Measurements from ENCODE around the gene ZNF646. TPM values are rescaled to one million over a fixed set of nuclear protein-coding genes. Genes with fewer than 3 reads are reported as not detected.

The ZNF646 gene
- total and polyA plus RNA-seq, 2 donors: 9.4 to 11.5 TPM

DNA sequence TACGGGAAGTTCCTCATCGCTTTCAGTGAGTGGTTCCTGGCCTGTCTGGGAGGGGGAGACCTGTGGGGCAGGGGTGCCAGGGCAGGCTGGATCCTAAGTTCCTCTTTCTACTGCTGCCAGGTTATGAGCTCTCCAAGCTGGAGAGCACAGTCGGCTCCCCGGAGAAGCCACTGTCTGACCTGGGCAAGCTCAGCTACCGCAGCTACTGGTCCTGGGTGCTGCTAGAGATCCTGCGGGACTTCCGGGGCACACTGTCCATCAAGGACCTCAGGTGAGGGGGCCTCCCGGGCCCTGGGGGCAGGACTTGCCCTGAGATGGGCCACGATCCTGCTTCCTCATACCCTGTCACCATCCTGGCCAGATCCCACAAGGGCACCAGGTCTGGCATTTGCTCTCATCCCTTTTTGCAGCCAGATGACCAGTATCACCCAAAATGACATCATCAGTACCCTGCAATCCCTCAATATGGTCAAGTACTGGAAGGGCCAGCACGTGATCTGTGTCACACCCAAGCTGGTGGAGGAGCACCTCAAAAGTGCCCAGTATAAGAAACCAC is 56.2 kb downstream of the ZNF646 start:
- Histone ChIP-seq H3K4me3 (ENCODE audit: low read depth, low read length) (no peak overlapping the region), H3K36me3 (ENCODE audit: insufficient read depth) (no peaks in the 10 kb centered on the region), H3K27ac (ENCODE audit: low read depth) (no peak overlapping the region), H3K4me1 (ENCODE audit: insufficient read depth) (no peaks in the 10 kb centered on the region)
- whole genome bisulfite sequencing: 84% methylated on average over 10 of the region's 10 CpGs
- DNase-seq (ENCODE audit: extremely low spot score): no peak

- Histone ChIP-seq H3K36me3 (ENCODE audit: insufficient read depth) (no peaks in the 10 kb centered on the region), H3K27ac (ENCODE audit: low read depth) (no peak overlapping the region), H3K4me1 (ENCODE audit: insufficient read depth) (no peaks in the 10 kb centered on the region), H3K4me3 (ENCODE audit: low read depth, low read length) (no peak overlapping the region)
- 67% methylated on average over 6 of the region's 6 CpGs for WGBS
- DNase-seq (ENCODE audit: extremely low spot score): no peak
These were observed 56.7 kb downstream of the ZNF646 start for GRCh38 chr16:31130899-31131298.

DNA sequence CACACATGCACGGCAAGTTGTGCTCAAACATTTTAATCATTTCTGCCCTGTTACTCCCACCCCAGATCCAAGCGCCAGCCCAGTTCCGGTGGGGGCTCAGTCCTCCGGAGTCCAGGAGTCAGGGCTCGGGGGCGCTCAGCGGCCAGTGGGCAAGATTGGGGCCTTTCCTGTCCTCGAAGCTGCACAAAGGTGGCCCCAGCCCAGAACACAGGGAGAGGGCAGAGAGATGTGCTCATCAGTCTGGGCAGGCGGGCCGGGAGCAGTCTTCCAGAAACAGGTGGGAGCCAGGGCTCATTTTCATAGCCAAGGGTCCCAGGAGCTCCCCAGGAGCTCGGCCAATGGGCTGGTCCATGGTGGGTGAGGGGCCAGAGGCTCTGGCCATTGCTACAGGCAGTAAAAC is 57.2 kb downstream of the ZNF646 start:
- Histone ChIP-seq H3K27ac (ENCODE audit: low read depth) (no peak overlapping the region), H3K4me3 (ENCODE audit: low read depth, low read length) (no peak overlapping the region), H3K4me1 (ENCODE audit: insufficient read depth) (no peaks in the 10 kb centered on the region), H3K36me3 (ENCODE audit: insufficient read depth) (no peaks in the 10 kb centered on the region)
- WGBS: 91% methylated on average over 11 of the region's 11 CpGs
- DNase-seq (ENCODE audit: extremely low spot score): no peak

- H3K27ac ChIP-seq (ENCODE audit: low read depth): no peak overlapping the region
- no peaks in the 10 kb centered on the region for H3K36me3 ChIP-seq (ENCODE audit: insufficient read depth)
- no peaks in the 10 kb centered on the region for H3K4me1 ChIP-seq (ENCODE audit: insufficient read depth)
- WGBS: 87% methylated on average over 5 of the region's 5 CpGs
- H3K4me3 ChIP-seq (ENCODE audit: low read depth, low read length): no peak overlapping the region
- no peak for DNase-seq (ENCODE audit: extremely low spot score)
These were observed 57.6 kb downstream of the ZNF646 start for GRCh38 chr16:31131841-31132271.

GRCh38 chr16:31132303-31132979 is 58.2 kb downstream of the ZNF646 start:
- Histone ChIP-seq H3K27ac (ENCODE audit: low read depth) (no peak overlapping the region), H3K4me3 (ENCODE audit: low read depth, low read length) (no peak overlapping the region), H3K4me1 (ENCODE audit: insufficient read depth) (no peaks in the 10 kb centered on the region), H3K36me3 (ENCODE audit: insufficient read depth) (no peaks in the 10 kb centered on the region)
- 85% methylated on average over 20 of the region's 20 CpGs for WGBS
- no peak for DNase-seq (ENCODE audit: extremely low spot score)

- no peaks in the 10 kb centered on the region for H3K36me3 ChIP-seq (ENCODE audit: insufficient read depth)
- no peak for DNase-seq (ENCODE audit: extremely low spot score)
- 88% methylated on average over 6 of the region's 6 CpGs for WGBS
- H3K4me3 ChIP-seq (ENCODE audit: low read depth, low read length): no peak overlapping the region
- no peak overlapping the region for H3K27ac ChIP-seq (ENCODE audit: low read depth)
- H3K4me1 ChIP-seq (ENCODE audit: insufficient read depth): no peaks in the 10 kb centered on the region
These were observed 58.9 kb downstream of the ZNF646 start for GRCh38 chr16:31133046-31133501.

Other genes with a start within 250 kb of the ZNF646 start
- 31.7 TPM for gene BCL7C, start 180.3 kb upstream of the ZNF646 start, total RNA-seq
- gene BCL7C, start 180.3 kb upstream of the ZNF646 start, polyA plus RNA-seq: 33.2 TPM
- gene CTF1, start 177.8 kb upstream of the ZNF646 start, total RNA-seq: 2.1 TPM
- gene CTF1, start 177.8 kb upstream of the ZNF646 start, polyA plus RNA-seq: 16.8 TPM
- gene FBXL19, start 150.8 kb upstream of the ZNF646 start, total RNA-seq: 9.6 TPM
- 15.2 TPM for gene FBXL19, start 150.8 kb upstream of the ZNF646 start, polyA plus RNA-seq
- gene ORAI3, start 125.4 kb upstream of the ZNF646 start, total RNA-seq: 16.7 TPM
- 39.7 TPM for gene ORAI3, start 125.4 kb upstream of the ZNF646 start, polyA plus RNA-seq
- 2.9 TPM for gene SETD1A, start 116.7 kb upstream of the ZNF646 start, total RNA-seq
- gene SETD1A, start 116.7 kb upstream of the ZNF646 start, polyA plus RNA-seq: 14.6 TPM
- 11.0 TPM for gene HSD3B7, start 89.2 kb upstream of the ZNF646 start, total RNA-seq
- 20.3 TPM for gene HSD3B7, start 89.2 kb upstream of the ZNF646 start, polyA plus RNA-seq
- gene STX1B, start 63.8 kb upstream of the ZNF646 start, total RNA-seq: 0.74 TPM
- 0.47 TPM for gene STX1B, start 63.8 kb upstream of the ZNF646 start, polyA plus RNA-seq
- 18.0 TPM for gene STX4, start 40.9 kb upstream of the ZNF646 start, total RNA-seq
- 68.2 TPM for gene STX4, start 40.9 kb upstream of the ZNF646 start, polyA plus RNA-seq
- 4.5 TPM for gene ZNF668, start 182 bp upstream of the ZNF646 start, total RNA-seq
- gene ZNF668, start 182 bp upstream of the ZNF646 start, polyA plus RNA-seq: 10.7 TPM
- gene PRSS53, start 14.5 kb downstream of the ZNF646 start, total RNA-seq: 1.1 TPM
- gene PRSS53, start 14.5 kb downstream of the ZNF646 start, polyA plus RNA-seq: 4.7 TPM
- gene VKORC1, start 20.4 kb downstream of the ZNF646 start, total RNA-seq: 43.8 TPM
- gene VKORC1, start 20.4 kb downstream of the ZNF646 start, polyA plus RNA-seq: 210 TPM
- 10.4 TPM for gene BCKDK, start 34.0 kb downstream of the ZNF646 start, total RNA-seq
- 56.0 TPM for gene BCKDK, start 34.0 kb downstream of the ZNF646 start, polyA plus RNA-seq
- gene KAT8, start 43.2 kb downstream of the ZNF646 start, total RNA-seq: 41.2 TPM
- gene KAT8, start 43.2 kb downstream of the ZNF646 start, polyA plus RNA-seq: 64.5 TPM
- gene PRSS8, start 61.3 kb downstream of the ZNF646 start, total RNA-seq: 1.6 TPM
- gene PRSS8, start 61.3 kb downstream of the ZNF646 start, polyA plus RNA-seq: 1.6 TPM
- gene PRSS36, start 75.6 kb downstream of the ZNF646 start, total RNA-seq: 2.0 TPM
- gene PRSS36, start 75.6 kb downstream of the ZNF646 start, polyA plus RNA-seq: 2.6 TPM
- 81.6 TPM for gene FUS, start 105.7 kb downstream of the ZNF646 start, total RNA-seq
- 159 TPM for gene FUS, start 105.7 kb downstream of the ZNF646 start, polyA plus RNA-seq
- gene PYCARD, start 128.3 kb downstream of the ZNF646 start, total RNA-seq: 21.7 TPM
- gene PYCARD, start 128.3 kb downstream of the ZNF646 start, polyA plus RNA-seq: 34.9 TPM
- 2.5 TPM for gene TRIM72, start 139.7 kb downstream of the ZNF646 start, total RNA-seq
- 0.05 TPM for gene TRIM72, start 139.7 kb downstream of the ZNF646 start, polyA plus RNA-seq
- not detected for gene PYDC1, start 142.7 kb downstream of the ZNF646 start, total RNA-seq
- not detected for gene PYDC1, start 142.7 kb downstream of the ZNF646 start, polyA plus RNA-seq
- 6.9 TPM for gene ITGAM, start 185.6 kb downstream of the ZNF646 start, total RNA-seq
- 6.5 TPM for gene ITGAM, start 185.6 kb downstream of the ZNF646 start, polyA plus RNA-seq